ENCODE results near the gene EVA1A. TPM values are rescaled to one million over a fixed set of nuclear protein-coding genes. Genes with fewer than 3 reads are reported as not detected.

EVA1A gene, protein sequence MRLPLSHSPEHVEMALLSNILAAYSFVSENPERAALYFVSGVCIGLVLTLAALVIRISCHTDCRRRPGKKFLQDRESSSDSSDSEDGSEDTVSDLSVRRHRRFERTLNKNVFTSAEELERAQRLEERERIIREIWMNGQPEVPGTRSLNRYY
- 28.4 and 28.7 TPM in 2 replicates for total RNA-seq

DNA sequence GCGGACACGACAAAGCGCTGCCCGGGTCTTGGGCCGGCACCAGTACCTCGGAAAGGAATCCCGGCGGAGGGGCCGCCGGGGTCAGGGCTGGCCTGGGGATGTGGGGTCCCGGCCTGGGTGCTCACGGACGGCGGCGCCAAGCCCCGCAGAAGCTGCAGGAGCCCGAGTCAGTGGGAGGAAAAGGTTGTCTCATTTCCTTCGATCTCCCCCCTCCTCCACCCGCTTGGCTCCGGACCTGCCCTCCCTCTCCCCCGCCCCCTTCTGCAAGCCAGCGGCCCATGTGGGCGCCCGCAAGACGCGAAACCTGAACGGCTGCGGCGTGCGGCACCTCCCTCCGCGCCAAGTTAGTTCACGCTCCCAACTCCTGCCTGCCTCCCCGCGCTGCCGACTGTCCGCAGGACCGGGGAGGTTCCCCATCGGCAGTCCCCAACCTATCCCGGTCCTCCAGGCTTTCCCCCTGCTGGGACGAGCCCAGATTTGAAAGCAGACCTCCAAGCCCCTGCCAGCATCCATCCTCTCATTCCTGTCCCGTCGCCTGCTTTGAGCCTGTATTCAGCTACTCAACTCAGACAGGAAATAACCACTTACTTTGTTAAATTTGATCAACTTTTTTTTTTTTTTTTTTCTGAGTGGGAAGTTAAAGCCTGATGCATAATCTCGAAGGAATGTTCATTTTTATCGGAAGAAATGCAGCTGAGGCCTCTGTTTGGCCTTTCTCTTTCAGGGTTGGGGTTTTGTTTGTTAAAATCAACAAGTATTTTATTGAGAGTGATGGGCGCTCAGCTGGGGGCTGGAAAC lies at the start of gene EVA1A:
EVA1A (minus strand) TSS at position 172 of the 798 bp plus-strand sequence. CDS start 42,799 bp downstream, outside the sequence.

Other genes with a start within 250 kb of the EVA1A start
- 40.0 and 42.7 TPM in 2 replicates for gene MRPL19, start 85.8 kb upstream of the EVA1A start, total RNA-seq
- 10.7 and 12.3 TPM in 2 replicates for gene GCFC2, start 150.0 kb upstream of the EVA1A start, total RNA-seq